Measurements from ENCODE around the gene CCNT2.

Gene CCNT2

DNA sequence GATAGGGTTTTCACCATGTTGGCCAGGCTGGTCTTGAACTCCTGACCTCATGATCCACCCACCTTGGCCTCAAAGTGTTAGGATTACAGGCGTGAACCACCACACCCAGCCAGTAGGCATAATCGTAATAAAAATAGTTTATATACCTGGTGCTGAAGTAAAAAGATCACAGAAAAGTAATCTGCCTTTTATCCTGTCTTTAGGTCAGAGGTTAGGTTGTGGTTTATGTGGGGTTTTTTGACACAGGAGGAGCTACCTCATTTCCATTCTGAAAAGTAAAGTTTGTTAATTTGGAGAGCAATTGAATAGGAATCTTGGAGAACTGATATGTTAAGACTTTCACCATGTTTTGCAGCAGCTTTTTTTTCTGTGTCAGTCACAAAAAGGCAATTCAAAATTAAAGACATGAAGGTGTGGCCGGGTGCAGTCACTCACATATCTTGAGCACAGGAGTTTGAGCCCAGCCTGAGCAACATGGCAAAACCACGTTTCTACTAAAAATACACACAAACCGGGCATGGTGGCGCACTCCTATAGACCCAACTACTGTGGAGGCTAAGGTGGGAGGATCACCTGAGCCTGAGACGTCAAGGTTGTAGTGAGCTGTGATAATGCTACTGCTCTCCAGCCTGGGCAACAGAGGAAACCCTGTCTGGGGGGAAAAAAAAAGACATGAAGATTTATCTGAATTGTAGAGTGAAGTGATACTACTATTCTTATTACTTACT, 31.5 kb downstream of the CCNT2 start:
- ATAC-seq = no peak
- TF ChIP-seq, protein P1, sequence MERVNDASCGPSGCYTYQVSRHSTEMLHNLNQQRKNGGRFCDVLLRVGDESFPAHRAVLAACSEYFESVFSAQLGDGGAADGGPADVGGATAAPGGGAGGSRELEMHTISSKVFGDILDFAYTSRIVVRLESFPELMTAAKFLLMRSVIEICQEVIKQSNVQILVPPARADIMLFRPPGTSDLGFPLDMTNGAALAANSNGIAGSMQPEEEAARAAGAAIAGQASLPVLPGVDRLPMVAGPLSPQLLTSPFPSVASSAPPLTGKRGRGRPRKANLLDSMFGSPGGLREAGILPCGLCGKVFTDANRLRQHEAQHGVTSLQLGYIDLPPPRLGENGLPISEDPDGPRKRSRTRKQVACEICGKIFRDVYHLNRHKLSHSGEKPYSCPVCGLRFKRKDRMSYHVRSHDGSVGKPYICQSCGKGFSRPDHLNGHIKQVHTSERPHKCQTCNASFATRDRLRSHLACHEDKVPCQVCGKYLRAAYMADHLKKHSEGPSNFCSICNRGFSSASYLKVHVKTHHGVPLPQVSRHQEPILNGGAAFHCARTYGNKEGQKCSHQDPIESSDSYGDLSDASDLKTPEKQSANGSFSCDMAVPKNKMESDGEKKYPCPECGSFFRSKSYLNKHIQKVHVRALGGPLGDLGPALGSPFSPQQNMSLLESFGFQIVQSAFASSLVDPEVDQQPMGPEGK (CRISPR knock-in tag; IDR thresholded peaks at IDR 0.05; ENCODE audit: borderline replicate concordance) = no peak
- TF ChIP-seq SNAI2 (CRISPR knock-in tag; IDR thresholded peaks at IDR 0.05) (no peak), ARNTL (CRISPR knock-in tag; IDR thresholded peaks at IDR 0.05; ENCODE audit: borderline replicate concordance, low read depth) (no peak), GLIS3 (CRISPR knock-in tag; IDR thresholded peaks at IDR 0.05) (no peak), ZNF8 (CRISPR knock-in tag; IDR thresholded peaks at IDR 0.05) (no peak), ZNF565 (CRISPR knock-in tag; conservative IDR thresholded peaks at IDR 0.05; ENCODE audit: low read depth) (no peak), ZFP3 (CRISPR knock-in tag; IDR thresholded peaks at IDR 0.05) (no peak), PPARA (CRISPR knock-in tag; IDR thresholded peaks at IDR 0.05; ENCODE audit: borderline replicate concordance) (no peak)
- TF ChIP-seq, protein P2, sequence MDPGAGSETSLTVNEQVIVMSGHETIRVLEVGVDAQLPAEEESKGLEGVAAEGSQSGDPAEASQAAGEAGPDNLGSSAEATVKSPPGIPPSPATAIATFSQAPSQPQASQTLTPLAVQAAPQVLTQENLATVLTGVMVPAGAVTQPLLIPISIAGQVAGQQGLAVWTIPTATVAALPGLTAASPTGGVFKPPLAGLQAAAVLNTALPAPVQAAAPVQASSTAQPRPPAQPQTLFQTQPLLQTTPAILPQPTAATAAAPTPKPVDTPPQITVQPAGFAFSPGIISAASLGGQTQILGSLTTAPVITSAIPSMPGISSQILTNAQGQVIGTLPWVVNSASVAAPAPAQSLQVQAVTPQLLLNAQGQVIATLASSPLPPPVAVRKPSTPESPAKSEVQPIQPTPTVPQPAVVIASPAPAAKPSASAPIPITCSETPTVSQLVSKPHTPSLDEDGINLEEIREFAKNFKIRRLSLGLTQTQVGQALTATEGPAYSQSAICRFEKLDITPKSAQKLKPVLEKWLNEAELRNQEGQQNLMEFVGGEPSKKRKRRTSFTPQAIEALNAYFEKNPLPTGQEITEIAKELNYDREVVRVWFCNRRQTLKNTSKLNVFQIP (CRISPR knock-in tag; IDR thresholded peaks at IDR 0.05; ENCODE audit: borderline replicate concordance, low read depth) = no peak

DNA sequence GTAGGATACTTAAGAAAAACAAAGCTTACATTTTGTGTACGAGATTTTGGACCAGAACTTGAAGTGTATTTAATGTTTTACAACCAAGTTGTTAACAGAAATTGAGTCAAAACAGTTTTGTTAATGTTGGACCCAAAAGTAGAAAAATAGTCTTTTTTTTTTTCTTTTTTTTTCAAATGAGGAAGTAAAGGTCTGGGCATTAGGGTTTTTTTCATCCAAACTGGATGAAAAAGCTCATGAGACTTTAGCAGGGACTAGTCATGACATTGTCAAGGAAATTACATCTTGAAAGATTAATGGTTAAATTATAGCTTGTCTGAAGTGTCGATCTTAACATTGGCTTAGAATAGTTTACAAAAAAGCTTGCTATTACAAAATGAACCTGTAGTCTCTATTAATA, 32.3 kb downstream of the CCNT2 start:
- TF ChIP-seq ZNF8 (CRISPR knock-in tag; IDR thresholded peaks at IDR 0.05) (no peak), ZFP30 (CRISPR knock-in tag; IDR thresholded peaks at IDR 0.05) (no peak)
- ATAC-seq = no peak

DNA sequence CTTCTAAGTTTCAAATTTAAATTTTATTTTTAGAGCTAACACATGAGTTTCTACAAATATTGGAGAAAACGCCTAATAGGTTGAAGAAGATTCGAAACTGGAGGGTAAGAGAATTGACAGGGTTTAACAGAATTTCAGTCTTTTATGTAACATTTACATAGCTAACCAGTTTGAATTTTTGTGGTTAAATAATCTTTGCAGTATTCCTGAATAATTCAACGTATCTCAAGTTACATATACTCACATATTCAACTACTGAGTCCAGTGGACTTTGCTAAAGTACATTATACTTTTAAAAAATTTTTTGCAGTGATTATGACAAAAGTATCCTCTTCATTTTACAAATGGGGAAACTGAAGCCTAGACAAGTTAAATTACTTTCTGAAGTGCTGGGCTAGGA, 34.0 kb downstream of the CCNT2 start:
- TF ChIP-seq ARNTL (CRISPR knock-in tag; IDR thresholded peaks at IDR 0.05; ENCODE audit: borderline replicate concordance, low read depth) (no peak), ZNF8 (CRISPR knock-in tag; IDR thresholded peaks at IDR 0.05) (no peak), CSDC2 (CRISPR knock-in tag; IDR thresholded peaks at IDR 0.05) (no peak), BACH2 (CRISPR knock-in tag; IDR thresholded peaks at IDR 0.05; ENCODE audit: borderline replicate concordance) (no peak), ZFP30 (CRISPR knock-in tag; IDR thresholded peaks at IDR 0.05) (no peak), ZFP3 (CRISPR knock-in tag; IDR thresholded peaks at IDR 0.05) (no peak), PPARA (CRISPR knock-in tag; IDR thresholded peaks at IDR 0.05; ENCODE audit: borderline replicate concordance) (no peak), ZC3H10 (CRISPR knock-in tag; IDR thresholded peaks at IDR 0.05) (no peak), ZNF565 (CRISPR knock-in tag; conservative IDR thresholded peaks at IDR 0.05; ENCODE audit: low read depth) (no peak)
- TF ChIP-seq, protein P3, sequence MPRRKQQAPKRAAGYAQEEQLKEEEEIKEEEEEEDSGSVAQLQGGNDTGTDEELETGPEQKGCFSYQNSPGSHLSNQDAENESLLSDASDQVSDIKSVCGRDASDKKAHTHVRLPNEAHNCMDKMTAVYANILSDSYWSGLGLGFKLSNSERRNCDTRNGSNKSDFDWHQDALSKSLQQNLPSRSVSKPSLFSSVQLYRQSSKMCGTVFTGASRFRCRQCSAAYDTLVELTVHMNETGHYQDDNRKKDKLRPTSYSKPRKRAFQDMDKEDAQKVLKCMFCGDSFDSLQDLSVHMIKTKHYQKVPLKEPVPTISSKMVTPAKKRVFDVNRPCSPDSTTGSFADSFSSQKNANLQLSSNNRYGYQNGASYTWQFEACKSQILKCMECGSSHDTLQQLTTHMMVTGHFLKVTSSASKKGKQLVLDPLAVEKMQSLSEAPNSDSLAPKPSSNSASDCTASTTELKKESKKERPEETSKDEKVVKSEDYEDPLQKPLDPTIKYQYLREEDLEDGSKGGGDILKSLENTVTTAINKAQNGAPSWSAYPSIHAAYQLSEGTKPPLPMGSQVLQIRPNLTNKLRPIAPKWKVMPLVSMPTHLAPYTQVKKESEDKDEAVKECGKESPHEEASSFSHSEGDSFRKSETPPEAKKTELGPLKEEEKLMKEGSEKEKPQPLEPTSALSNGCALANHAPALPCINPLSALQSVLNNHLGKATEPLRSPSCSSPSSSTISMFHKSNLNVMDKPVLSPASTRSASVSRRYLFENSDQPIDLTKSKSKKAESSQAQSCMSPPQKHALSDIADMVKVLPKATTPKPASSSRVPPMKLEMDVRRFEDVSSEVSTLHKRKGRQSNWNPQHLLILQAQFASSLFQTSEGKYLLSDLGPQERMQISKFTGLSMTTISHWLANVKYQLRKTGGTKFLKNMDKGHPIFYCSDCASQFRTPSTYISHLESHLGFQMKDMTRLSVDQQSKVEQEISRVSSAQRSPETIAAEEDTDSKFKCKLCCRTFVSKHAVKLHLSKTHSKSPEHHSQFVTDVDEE (CRISPR knock-in tag; IDR thresholded peaks at IDR 0.05) = no peak
- TF ChIP-seq, protein P2 (CRISPR knock-in tag; IDR thresholded peaks at IDR 0.05; ENCODE audit: borderline replicate concordance, low read depth) = no peak

DNA sequence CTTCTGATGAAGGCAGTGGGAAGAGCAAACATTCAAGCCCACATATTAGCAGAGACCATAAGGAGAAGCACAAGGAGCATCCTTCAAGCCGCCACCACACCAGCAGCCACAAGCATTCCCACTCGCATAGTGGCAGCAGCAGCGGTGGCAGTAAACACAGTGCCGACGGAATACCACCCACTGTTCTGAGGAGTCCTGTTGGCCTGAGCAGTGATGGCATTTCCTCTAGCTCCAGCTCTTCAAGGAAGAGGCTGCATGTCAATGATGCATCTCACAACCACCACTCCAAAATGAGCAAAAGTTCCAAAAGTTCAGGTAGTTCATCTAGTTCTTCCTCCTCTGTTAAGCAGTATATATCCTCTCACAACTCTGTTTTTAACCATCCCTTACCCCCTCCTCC, 35.4 kb downstream of the CCNT2 start:
- TF ChIP-seq BACH2 (CRISPR knock-in tag; IDR thresholded peaks at IDR 0.05; ENCODE audit: borderline replicate concordance) (no peak), PPARA (CRISPR knock-in tag; IDR thresholded peaks at IDR 0.05; ENCODE audit: borderline replicate concordance) (no peak), ZC3H10 (CRISPR knock-in tag; IDR thresholded peaks at IDR 0.05) (no peak), ZNF70 (CRISPR knock-in tag; IDR thresholded peaks at IDR 0.05) (no peak), RARB (CRISPR knock-in tag; IDR thresholded peaks at IDR 0.05) (no peak), ZFP3 (CRISPR knock-in tag; IDR thresholded peaks at IDR 0.05) (no peak), SNAI2 (CRISPR knock-in tag; IDR thresholded peaks at IDR 0.05) (no peak), ARNTL (CRISPR knock-in tag; IDR thresholded peaks at IDR 0.05; ENCODE audit: borderline replicate concordance, low read depth) (no peak)
- TF ChIP-seq, protein P2 (CRISPR knock-in tag; IDR thresholded peaks at IDR 0.05; ENCODE audit: borderline replicate concordance, low read depth) = no peak
- TF ChIP-seq, protein P3 (CRISPR knock-in tag; IDR thresholded peaks at IDR 0.05) = no peak

More for the DNA sequence above, 34.0 kb downstream of the CCNT2 start:
- ATAC-seq = no peak

More for the DNA sequence above, 35.4 kb downstream of the CCNT2 start:
- no peak for ATAC-seq
